GM18909 (cell line): ENCODE data around the gene RNU1-2.
"Not testable (repeated sequence)": the region's sequence is repeated elsewhere in the genome, so short reads cannot be mapped to it uniquely, and the experiment has no call there.

Experiments used
- ATAC-seq: cut with Tn5 transposase; IDR thresholded peaks from one replicate; pipeline ENCODE4 v1.9.1; 2021; ENCODE audit warnings: mild to moderate bottlenecking; ENCODE audit not compliant: unreplicated experiment, poor library complexity

RNU1-2 gene

DNA sequence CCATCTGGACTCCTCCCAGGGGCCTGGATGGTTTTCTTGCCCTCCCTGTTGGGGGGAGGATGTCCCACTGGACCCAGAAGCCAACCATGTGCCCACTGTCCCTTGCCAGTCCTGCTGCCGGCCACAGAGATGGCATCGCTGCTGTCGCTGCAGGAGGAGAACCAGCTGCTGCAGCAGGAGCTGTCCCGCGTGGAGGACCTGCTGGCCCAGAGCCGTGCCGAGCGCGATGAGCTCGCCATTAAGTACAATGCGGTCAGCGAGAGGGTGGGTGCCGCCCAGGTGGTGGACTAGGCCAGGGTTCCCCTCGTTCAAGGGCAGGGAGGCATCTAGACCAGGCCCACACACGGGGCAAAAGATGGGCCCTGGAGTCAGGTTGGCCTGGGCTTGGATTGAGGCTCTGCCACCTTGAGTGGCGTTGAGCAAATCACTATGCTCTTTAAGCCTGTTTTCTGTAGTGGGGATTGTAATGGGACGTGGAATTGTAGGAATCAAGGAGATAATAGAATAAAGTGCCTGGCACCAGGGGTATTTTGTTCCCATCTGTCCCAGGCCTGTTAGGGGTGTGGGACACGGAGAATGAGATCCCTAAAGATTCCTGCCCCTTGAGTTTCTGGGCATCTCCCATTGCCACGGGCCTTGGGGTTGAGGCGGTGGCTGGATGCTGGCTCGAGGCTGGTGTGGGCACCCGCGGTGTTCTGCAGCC, 28.6 kb downstream of the RNU1-2 start:
- no peak for ATAC-seq

DNA sequence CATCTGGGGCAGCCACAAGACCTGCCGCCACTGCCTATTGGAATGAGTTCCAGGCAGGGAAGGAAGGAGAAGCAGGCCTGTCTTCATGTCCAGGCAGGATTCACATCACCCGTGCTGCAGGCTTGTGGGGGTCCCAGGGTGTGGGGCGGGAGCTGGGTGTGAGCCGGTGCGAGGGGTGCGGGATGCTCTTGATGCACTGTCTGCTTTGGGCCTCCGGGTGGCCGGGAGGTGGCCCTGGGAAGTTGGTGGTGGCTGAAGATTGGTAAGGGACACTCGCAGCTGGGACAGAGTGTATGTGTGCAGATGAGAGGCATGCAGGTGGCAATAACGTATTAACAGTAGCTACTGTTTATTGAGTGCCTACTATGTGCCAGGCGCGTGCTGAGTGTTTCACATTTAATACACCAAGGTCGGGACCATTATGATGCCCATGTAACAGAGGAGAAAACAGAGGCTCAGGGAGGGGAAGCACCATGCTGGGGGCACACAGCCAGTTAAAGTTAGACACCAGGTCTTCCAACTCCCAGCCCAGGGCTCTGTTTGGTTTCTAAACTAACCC, 29.2 kb downstream of the RNU1-2 start:
- ATAC-seq = no peak

DNA sequence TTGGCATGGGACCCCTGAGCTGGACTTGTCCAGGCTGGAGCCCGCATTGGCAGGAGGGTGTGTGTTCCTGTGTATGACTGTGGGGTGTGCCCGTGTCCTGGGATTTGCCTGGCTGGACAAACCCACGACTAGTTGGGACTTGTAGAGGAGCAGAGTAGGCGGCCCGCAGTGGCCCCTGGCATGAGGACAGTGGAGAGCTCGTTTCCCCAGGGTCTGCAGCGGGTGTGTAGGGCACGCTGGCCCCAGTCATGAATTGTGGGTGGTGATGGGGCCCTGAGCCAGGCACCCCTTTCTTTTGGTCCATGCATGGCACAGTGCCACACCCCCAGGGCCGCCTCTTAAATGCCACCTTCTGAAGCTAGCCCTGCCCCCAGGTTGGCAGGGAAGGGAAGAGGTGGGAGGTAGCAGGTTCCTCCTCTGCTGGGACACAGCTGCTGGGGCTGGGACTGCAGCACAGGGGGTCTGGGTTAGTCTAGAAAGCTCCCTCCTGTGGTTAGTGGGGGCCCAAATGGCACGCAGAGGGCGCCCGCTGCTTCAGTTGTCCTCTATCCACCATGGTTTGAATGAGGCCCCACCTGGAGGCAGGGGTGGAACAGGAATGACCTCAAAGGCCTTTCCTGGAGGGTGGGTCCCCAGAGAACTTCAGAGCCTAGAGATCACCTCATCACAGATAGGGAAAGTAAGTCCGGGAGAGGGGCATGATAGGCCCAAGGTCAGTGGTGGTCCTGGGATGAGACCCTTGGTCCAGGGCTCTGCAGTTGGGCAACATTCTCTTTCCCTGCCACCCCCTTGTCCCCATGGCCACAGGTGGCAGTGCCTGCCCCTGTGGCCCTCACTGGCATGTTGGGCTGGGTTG, 30.1 kb downstream of the RNU1-2 start:
- ATAC-seq = no peak

DNA sequence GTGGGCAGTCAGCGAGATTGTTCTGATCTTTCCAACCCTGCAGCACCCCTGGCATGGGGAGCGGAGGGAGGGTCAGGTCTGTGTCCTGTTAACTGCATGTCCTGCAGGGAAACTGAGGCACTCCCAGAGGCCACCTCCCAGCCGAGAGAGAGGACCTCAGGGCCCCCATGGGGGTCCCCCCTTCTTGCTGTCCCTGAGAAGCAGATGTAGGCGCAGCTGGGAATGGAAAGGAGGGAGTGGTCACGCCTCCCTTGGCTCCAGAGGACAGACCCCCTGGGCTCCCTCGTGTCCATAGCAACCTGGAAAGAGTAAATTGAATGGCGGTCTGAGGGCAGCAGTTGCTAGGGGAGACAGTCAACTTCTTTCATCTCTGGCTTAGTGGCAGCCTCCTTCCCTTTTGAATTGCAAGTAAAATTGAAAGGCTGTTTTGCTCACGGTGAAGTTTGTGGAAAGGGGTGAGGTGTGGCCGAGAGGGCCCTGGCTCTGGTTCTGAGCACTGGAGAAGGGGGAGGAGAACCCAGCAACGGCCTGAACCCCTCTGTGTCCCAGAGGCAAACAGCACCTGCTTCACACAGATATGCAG, 30.8 kb downstream of the RNU1-2 start:
- no peak for ATAC-seq

DNA sequence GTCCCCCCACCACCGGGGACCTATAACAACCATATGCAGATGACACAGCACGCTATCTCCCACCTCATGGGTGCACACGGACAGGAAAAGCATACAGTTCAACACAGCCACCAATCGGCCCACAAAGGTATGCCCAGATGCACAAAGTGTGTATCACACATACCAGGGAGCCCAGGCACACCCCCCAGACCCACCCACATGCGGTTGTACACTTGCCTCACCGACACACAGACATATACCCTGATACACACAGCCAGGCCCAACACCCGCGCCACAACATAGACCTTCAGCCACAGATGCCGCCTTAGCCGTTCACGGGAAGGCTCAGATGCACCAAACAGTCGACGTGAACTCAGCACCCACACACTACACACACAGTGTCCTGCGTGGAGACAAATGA, 31.5 kb downstream of the RNU1-2 start:
- no peak for ATAC-seq

DNA sequence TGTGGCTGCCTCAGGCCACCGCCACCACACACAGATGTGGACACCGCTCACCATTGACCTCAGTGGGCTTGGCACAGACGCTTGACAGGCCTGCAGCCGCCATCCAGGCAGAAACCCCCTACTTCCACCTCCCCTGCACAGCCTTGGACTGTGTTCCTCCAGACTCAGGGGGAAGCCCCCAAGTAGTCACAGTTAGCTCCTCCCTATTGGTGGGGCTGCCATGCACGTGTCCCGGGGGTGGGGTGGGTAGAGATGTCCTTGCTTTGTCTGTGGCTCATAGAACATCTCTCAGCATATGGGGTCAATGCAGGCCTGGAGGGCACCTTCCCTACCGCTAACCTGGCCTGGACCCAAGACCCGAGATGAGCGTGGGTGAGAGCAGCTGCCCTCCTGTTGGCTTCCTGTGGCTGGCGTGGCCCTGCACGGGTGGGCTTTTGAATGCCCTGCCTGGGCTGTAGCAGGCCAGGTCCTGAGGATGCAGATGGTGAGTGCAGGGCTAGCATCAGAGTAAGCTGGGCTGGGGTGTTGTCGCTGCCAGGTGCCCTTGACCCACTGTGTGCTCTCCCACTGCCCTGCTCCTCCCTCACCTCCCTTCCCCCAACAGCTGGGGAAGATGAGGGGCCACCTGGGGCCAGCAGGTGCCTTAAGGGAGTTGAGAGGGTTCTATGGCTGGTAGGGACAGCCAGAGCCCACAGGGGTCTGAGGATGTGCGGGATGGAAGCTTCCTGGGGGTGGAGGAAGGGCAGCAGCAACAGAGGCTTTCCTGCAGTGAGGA, 32.1 kb downstream of the RNU1-2 start:
- ATAC-seq = no peak

DNA sequence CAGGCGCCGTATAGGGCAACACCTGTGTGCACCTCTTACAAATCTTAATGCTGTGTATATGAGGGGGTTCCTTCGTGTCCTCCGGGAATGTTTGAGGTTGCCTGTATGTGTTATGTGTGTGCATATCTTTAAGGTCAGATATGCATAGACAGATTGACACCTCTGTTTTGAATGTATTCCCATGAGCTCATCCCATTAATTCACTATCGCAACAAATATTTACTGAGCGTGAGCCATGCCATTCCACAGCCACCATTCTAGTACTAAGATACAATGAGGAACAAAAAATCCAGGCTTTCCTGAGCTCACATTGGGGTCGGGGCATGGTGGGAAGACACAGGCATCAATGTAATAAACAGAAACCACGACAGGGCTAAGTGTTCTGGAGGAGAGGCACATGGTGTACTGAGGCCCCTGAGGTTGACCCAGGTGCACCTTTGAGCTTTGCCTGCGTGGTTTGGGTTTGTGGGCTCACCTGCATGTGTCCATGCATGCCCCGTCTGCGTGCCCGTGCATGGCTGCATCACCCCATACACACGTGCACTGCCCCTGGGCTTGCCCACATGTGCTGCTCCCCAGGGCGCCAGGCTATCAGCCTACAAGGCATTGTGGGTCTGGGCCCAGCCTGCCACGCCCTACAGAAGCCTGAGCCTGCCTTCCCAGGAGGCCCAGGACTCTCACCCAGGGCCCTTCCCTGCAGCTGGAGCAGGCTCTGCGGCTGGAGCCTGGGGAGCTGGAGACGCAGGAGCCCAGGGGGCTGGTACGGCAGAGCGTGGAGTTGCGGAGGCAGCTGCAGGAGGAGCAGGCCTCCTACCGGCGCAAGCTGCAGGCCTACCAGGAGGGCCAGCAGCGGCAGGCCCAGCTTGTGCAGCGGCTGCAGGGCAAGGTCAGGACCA, 33.6 kb downstream of the RNU1-2 start:
- not testable (repeated sequence) for ATAC-seq

DNA sequence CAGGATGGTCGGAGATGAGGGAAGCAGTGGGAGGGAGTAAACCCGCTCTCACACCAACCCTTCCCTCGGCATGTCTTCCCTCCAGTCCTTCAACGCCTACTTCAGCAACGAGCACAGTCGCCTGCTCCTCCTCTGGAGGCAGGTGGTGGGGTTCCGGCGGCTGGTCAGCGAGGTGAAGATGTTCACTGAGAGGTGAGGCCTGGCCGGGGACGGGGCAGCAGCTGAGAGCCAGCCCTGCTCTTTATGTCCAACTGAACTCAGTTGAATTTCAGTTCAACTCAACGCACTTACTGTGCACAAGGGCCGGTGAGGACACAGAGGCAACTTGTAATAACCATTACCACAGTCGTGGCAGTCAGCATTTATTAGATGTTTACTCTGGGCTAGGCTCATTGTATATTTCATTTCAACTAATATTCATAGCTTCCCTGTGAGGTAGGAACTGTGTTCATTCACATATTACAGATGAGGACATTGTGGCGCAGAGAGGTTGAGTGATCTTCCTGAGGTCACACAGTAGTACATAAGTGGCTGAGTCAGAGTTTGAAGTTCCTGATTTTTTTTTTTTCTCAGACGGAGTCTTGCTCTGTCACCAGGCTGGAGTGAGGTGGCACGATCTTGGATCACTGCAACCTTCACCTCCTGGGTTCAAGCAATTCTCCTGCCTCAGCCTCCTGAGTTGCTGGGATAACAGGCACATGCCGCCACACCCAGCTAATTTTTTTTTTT, 35.6 kb downstream of the RNU1-2 start:
- ATAC-seq = not testable (repeated sequence)

DNA sequence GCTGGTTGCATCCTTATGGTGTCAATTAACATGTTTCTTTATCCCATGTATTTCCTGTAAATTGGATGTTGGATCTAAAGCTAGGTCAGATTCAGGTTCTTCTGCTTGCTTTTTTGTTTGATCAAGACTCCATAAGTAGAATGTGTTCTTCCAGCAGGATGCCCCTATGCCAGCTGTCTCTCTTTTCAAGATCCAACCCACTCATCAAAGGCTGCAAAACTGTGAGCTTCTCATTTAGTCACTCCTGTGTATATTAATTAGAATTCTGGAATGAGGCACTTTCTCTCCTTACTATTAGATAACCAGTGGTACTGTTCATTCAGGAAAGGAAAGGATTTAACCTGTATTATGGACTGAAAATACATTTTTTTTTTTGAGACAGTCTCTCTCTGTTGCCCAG, 38.2 kb downstream of the RNU1-2 start:
- not testable (repeated sequence) for ATAC-seq

DNA sequence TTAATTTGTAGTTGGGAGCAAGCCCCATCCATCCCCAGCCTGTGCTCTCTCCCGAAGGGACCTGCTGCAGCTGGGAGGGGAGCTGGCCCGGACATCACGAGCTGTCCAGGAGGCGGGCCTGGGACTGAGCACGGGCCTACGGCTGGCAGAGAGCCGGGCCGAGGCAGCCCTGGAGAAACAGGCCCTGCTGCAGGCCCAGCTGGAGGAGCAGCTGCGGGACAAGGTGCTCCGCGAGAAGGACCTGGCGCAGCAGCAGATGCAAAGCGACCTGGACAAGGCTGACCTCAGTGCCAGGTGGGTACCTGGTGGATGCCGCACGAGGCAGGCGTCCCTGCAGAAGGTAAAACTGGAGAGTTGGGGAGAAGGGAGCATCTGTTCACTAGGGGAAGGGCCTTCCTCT, 40.8 kb downstream of the RNU1-2 start:
- ATAC-seq = not testable (repeated sequence)

DNA sequence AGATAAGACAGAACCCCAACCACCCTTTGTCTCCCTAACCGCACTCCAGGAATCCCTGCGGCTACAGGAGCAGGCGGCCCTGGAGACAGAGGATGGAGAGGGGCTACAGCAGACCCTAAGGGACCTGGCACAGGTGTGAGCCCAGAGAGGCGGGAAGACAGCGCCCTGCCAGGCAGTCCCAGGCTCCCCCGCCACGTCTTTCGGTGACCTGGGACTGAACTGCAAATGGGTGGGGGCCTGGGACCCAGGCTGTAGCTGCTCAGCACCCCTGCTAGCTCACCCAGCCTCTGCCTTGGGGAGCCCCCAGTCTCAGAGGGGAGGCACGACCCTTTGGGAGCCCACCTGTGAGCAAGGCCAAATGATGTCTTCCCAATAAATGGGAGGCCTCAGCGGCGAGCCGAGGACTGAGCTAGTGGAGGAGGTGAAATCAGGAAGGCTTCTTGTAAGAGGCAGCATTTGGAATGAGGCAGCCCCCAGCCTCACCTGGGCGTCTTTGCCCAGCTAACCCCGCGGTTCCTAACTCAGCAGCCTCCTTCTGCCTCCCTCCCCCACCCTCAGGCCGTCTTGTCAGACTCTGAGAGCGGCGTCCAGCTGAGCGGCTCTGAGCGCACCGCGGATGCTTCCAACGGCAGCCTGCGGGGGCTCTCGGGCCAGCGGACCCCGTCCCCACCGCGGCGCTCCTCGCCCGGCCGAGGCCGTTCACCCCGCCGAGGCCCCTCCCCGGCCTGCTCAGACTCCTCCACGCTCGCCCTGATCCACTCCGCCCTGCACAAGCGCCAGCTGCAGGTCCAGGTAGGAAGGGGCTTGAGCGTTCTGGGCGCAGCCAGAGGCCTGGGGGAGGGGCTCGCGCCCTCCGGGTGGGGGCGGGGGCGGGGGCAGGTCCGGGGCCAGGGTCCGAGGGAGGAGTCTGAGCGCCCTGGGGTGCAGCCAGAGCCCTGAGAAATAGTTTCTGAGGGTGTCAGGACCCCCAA, 42.9 kb downstream of the RNU1-2 start:
- no peak for ATAC-seq

DNA sequence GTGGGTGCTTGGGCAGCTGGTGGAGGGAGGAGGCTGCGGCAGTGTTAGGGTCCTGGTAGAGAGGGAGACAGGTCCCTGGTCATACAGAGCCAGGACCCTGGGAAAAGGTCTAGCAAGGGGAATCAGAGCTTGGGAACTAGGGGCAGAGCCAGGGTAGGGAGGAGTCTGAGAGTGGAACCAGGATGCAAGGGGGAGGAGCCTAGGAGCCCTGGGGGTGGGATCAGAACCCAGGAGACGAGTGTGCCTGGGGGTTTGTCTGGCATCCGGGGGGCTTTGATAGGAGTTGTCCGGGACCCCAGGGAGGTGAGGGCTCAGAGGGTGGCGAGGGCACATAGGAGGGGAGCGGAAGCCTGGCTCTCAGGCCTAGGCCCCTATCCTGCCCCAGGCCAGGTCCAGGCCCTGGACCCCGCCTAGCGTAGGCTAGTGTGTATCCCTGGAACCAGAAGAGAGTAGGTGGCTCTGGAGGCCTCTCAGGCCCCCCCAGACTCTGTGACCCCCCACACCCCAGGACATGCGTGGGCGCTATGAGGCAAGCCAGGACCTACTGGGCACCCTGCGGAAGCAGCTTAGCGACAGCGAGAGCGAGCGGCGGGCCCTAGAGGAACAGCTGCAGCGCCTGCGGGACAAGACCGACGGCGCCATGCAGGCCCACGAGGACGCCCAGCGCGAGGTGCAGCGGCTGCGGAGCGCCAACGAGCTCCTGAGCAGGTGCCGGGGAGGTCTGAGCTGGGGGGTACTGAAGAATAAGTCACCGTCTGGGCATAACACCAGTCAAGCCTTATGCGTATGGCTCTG, 43.8 kb downstream of the RNU1-2 start:
- ATAC-seq = not testable (repeated sequence)

DNA sequence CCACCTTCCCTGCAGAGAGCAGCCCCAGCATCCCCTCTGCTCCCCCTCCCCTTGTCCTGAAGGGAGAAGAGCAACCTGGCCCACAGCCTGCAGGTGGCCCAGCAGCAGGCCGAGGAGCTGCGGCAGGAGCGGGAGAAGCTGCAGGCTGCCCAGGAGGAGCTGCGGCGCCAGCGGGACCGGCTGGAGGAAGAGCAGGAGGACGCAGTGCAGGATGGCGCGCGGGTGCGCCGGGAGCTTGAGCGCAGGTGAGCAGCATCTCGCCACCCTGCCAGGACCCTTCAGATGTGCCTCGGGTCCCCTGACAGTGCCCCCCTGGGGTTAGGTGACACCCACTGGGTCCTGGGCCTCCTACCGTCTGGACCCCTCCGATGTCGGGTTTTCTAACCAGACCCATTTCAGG, 48.3 kb downstream of the RNU1-2 start:
- no peak for ATAC-seq

DNA sequence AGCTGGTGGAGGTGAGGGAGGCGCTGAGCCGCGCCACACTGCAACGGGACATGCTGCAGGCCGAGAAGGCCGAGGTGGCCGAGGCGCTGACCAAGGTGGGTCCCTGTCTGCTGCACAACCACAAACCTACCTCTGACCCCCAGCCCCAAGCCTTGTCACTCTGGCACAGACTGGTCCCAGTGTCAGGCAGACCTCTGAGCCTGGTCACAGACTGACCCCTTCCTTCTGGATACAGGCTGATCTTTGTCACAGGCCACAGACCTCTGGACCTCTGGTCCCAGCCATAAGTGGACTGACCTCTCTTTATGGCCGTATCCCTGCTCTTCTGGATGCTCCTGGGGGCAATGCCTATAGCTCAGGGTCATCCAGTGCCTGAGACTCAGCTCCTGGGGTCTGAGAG, 49.7 kb downstream of the RNU1-2 start:
- not testable (repeated sequence) for ATAC-seq
